COR-L47 (cell line): Measurements from ENCODE around the gene TDO2.

Source experiments
- DNase-seq: peaks from one replicate; lab custom pipeline; 2025; lab: John Stamatoyannopoulos, UW

TDO2 gene

GRCh38 chr4:155954118-155954685 lies 50.7 kb downstream of the TDO2 start:
- DNase-seq = no peak

DNA sequence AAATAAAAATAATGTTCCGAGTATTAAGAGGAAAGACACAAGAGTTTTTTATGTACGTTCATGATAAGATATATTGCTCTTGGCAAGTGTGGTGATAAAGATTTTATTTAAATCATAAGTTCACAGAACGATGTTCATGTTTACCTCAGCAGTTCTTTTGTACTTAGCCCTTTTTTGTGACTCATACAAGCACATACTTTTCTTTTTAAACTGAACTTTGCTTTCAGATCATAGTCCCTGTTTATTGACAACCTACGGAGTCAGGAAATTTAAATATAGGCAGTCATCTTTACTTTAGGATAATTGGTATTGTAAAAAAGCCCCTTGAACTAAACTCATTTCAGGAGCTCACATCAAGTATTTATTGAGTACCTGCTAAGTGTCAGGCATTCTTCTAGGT lies 51.4 kb downstream of the TDO2 start:
- no peak for DNase-seq

DNA sequence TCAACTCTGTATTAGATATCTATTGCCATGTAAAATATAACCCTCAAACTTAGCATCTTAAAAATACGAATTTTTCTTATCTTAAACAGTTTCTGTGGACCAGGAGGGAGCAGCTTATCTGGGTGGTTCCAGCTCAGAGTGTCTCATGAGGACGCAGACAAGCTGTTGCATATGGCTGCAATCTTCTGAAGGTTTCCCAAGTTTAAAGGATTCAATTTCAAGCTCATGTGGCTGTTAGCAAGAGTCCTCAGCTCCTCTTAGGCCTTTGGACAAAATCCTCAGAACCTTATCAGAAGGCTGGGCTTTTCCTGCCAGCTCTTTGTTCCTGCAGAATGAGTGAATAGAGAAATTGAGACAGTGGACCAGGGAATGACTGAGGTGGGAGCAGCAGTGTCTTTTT lies 53.0 kb downstream of the TDO2 start:
- no peak for DNase-seq

GRCh38 chr4:155959417-155959816 lies 55.9 kb downstream of the TDO2 start:
- no peak for DNase-seq

GRCh38 chr4:155960522-155960921 lies 57.0 kb downstream of the TDO2 start:
- DNase-seq = no peak

- no peak for DNase-seq
Observed at GRCh38 chr4:155961575-155961974, 58.1 kb downstream of the TDO2 start.

DNA sequence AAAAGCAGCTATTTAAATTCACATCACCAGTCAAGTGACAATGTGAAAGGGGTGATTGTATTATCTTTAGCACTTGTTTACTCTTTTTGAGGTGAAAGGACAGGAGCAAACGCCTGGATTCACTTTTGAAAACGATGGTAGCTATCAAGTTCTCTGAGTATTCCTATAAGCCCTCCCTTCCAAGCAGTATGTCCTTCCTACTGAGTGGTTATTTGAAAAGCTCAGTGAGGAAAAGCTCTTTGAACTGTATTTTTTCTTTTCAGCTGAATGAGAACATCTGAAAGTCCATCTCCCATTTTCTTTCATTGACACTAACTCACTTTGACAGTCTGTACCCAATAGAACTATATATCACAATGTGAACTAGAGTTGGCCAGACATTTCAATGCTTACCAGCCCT lies 59.3 kb downstream of the TDO2 start:
- no peak for DNase-seq

DNA sequence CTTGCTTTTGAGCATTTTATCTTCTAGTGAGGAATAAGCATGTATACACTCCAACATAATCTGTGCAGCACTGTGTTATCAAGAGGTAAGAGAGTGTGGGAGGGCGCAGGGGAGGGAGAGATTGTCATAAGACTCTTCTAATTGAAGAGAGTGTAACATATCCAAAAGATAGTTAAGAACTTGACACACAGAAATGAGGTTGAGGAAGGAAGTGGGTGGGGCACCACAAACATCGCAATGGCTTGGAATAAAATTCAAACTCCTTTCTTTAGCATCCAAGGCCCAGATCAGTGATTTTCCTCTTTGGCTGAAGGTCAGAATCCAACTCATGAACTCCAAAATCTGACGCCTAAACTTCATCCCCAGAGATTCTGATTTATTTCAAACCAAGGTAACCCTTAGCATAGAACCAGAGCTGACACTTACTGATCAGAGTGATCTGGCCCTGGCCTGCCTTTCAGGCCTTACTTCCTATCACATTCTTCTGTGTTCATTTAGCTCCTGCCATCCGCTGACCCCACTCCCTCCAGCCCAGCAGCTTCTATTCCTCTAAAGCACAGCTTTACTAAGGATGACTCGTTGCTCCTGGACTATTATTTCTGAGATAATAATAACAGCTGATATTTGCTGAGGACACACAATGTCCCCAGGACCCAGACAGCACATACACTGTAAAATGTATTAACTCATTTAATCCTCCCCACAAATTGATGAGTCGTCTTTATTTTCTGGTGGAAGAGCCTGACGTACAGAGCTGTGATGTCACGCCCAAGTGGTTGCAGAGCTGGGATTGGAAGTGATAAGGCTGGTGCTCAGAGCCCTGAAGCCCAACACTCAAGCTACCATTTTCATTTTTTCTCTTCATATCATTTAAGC lies 60.8 kb downstream of the TDO2 start:
- DNase-seq = no peak

- DNase-seq = no peak
Observed at GRCh38 chr4:155966171-155966570, 62.7 kb downstream of the TDO2 start.

GRCh38 chr4:155966731-155967395 lies 63.4 kb downstream of the TDO2 start:
- no peak for DNase-seq
